Hematopoietic multipotent progenitor cell treated with erythropoietin and hydrocortisone succinate and interleukin-3 and kit ligand, for 6 days (in vitro differentiated cells): ENCODE measurements around the gene ARSB.
"Not testable (repeated sequence)": the region's sequence is repeated elsewhere in the genome, so short reads cannot be mapped to it uniquely, and the experiment has no call there.

Source experiments
- DNase-seq: peaks from one replicate; pipeline ENCODE4 v3.0.0-alpha.2; 2015

Gene ARSB

DNA sequence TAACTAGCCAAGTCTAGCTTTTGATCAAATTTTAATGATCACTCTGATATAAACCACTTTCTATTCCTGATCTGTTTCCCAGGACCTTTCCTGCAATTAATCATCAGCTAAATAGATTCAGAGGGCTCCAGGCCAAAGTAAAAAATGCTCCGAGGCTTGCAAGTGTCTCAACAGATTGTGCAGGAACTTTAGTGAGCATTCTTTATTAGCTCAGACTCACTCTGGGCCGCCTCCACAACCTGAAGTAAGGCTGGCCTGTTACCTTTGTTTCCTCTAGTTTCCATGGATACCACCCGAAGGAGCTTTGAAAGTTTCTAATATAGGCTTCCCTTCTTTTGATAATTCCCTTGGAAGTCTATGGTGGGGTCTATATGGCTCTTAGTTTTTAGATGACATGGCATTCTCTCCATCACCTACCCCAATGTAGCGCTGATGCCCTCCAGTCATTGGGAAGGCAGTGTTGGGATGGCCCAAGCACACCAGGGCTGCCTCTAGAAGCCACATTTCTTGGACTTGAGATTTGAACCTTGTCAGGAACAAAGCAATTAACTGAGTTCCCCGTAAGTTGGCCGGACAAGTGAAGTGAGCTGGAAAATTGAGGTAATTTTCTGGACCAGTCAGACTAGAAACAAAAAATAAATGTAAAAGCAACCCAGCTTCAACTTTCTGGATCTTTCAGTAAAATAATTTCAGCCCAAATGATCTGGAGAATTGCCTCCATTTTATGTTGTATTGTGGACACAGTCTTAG, 238.9 kb downstream of the ARSB start:
- no peak for DNase-seq

DNA sequence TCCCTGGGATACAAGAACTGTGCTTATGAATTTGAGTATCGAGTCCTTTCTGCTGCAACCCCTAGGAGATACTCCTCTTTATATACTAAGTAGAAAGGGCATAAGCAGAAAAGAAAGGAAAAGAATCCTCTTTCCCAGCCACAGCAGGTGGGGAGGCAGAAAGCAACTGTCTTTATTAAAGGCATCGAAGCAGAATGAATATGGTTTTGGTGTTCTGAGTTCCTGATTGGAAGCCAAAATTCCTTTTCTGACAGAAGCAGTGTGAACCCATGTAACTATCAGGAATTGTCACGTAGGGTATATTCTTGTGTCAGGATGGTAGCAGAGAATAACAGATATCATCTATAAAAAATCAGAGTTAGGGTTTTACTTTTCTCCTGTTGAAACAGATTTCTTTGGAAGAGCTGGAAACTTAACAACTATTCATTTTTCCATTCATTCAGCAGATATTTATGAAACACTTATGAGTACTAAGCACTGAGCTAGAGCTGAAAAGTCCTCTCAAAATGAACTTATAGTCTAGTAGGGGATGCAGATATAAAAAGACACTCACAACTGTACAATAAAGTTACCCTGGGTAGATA, 240.1 kb downstream of the ARSB start:
- DNase-seq = no peak

DNA sequence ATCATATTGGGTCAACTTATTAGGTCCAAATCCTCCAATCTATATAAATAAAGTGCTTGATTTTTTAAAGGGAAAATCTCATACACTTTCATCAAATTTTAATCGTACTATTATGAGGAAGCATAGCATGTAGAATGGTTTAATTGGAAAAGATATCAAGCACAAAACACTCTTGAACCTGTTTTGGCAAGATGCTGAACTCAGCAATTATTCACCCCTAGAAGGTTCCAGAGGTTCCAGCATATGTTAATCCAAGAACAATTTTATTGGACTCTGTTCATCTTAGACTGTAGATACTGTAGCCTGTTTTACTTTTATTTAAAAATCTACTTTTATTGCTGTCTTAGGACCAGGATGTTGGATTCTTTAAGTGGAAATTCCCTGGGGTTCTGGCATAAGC, 244.1 kb downstream of the ARSB start:
- no peak for DNase-seq

DNA sequence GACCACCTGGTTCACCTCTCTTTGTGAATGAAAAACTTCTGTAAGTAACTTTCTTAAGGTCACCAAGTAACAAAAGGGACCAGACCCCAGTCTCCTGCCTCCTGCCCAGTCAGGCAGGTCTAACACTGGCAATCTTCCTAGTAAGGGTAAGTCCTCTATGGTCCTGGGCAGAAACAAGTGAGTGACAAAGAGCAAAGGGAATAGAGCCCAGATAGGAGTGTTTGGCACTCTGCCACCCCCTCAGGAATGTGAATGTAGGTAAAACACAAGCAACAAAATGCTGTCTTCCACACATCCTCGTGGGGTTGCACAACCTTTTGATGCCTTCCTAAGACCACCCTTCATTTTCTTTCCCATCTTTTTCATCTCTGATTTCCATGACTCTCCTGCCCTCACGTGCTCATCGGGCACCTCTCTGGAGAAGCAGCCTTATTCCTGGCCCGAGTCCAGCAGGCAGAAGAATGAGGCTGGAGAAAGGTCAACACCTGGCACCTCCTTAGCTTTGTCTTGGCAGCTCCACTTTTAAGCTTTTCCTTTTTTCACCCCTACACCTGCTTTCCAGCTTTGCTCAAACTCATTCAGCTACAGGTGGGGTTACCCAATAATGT, 246.3 kb downstream of the ARSB start:
- DNase-seq = no peak

DNA sequence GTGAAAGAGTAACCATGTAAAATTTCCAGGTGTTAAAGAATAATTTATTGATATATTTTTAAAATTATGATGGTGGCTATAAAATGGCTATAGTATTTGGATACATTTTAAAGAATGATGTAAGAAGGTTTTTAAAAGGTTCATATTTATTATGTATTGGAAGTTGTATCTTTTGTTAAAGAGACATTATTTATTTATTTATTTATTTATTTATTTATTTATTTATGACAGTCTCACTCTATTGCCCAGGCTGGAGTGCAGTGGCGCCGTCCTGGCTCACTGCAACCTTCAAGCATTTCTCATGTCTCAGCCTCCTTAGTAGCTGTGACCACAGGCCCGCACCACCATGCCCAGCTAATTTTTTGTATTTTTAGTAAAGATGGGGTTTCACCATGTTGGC, 247.0 kb downstream of the ARSB start:
- no peak for DNase-seq

DNA sequence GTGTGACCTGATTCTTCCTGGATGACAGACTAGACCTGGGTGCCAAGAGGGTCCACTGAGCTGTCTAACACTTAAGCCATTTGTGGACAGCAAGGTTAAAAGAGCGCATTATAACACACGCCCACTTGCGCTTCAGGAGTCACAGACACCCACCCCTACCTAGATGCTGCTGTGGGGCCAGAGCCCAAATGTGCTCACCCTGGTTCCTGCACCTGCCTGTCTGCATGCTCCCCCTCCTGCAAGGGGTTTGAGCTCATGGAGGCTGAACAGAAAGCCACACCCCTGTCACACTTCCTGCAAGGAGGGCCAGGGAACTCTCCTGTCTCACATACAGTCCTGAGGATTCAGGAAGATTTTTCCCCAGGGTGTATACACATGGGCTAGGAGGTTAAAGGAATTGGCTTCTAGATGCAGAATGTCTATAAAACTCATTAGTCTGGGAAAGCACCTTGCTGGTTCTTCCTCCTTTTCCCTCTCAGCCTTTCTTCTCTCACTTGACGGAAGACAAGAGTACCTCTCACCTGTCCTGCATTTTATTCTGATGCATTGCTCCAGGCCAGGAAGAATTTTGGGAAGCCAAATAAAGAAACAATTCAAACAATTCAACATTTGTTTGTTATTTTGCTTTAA, 249.2 kb downstream of the ARSB start:
- no peak for DNase-seq

DNA sequence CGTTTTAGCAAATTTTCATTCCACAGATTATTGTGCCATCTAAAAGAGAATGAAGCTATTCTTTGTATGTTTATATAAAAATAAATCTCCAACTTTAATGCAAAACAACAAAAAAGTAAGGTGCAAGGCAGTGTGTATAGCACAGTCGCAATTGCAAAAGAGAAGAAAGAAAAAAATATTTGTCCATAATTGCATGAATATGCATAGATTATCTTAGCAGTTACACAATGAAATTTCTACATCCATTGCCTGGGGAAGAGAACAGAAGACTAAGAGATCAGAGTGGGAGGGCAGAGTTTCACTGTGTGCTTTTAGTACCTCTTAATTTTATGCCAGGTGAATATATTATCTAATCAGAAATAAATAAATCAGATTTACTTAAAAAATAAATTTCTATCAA, 250.2 kb downstream of the ARSB start:
- DNase-seq = no peak

DNA sequence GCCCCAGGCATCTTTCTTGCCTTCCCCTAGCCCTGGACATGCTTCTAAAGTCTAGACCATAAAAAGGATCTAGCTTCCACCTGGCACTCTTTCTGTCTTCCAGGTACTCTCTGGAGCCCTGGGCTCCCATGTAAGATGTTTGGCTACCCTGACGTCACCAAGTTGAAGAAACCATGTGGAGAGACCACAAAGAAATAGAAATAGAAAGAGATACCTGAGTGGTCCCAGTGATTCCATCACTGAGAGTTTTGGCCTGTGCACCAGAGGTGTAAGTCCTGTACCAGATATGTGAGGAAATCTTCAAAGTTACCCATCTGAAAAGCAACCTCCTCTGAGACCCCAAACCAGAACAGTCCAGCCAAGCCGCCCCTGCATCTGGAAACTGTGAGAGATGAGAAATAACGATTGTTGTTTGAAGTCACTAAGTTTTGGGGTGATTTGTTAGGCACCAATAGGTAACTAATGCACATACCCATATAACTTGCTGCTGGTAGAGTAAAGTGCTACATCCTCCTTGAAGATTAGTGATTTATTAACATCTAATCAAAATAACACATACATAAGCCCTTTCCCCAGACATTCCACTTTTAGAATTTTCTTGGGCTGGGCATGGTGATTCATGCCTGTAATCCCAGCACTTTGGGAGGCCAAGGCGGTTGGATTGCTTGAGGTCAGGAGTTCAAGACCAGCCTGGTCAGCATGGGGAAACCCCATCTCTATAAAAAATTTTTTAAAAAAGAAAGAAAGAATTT, 250.8 kb downstream of the ARSB start:
- no peak for DNase-seq

DNA sequence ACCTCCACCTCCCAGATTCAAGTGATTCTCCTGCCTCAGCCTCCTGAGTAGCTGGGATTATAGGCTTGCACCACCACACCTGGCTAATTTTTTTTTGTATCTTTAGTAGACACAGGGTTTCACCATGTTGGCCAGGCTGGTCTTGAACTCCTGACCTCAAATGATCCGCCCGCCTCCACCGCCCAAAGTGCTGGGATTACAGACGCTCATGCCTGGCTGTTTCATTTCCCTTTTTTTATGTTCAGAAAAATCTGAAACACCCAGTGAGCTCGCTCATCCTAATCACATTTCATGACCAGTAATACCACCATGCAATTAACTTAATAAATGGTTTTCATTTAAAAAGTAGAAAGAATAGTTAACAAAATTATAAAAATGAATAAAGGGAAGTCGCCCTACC, 252.4 kb downstream of the ARSB start:
- DNase-seq = not testable (repeated sequence)

DNA sequence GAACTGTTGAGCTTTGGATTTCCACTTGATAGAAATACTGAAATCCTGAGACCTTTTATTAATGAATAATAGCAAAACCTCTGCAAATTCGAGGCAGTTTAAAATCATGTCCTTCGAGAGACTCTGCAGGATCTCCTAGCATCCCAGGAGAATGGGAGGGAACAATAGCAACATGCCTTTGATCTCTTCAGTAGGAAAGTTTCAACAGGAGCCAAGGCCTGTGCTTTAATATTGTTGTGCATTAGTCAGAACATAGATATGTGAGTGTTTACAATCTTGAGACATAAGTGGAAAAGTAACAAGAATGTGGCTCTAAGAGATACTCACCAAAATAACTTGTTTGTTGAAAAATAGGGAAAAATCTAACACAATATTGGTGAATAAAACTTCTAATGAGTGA, 253.2 kb downstream of the ARSB start:
- DNase-seq = no peak

DNA sequence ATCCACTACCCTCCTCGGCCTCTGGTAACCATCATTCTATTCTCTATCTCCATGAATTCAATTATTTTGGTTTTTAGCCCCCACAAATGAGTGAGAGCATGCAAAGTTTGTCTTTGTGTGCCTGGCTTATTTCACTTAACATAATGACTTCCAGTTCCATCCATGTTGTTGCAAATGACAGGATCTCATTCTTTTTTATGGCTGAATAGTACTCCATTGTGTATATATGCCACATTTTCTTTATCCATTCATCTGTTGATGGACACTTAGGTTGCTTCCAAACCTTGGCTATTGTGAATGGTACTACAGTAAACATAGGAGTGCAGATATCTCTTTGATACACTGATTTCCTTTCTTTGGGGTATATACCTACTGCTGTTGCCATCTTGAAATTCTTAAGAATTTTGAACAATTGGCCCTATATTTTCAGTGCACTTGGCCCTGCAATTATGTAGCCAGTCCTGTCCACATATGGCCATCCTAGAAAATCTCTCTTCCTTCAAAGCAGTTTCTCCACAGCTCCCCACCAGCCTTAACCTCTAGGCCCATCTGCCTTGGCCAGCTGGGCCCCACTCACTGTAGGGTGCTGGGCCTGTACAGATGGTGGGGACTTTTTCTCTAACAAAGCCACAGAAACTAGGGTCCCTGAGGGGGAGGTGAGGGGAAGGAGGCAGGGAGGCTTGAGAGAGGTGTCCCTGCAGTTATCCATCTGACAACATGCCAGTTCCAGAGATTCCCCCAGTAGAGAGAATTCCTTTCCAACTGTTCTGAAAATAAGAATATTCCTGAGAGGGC, 254.6 kb downstream of the ARSB start:
- no peak for DNase-seq

DNA sequence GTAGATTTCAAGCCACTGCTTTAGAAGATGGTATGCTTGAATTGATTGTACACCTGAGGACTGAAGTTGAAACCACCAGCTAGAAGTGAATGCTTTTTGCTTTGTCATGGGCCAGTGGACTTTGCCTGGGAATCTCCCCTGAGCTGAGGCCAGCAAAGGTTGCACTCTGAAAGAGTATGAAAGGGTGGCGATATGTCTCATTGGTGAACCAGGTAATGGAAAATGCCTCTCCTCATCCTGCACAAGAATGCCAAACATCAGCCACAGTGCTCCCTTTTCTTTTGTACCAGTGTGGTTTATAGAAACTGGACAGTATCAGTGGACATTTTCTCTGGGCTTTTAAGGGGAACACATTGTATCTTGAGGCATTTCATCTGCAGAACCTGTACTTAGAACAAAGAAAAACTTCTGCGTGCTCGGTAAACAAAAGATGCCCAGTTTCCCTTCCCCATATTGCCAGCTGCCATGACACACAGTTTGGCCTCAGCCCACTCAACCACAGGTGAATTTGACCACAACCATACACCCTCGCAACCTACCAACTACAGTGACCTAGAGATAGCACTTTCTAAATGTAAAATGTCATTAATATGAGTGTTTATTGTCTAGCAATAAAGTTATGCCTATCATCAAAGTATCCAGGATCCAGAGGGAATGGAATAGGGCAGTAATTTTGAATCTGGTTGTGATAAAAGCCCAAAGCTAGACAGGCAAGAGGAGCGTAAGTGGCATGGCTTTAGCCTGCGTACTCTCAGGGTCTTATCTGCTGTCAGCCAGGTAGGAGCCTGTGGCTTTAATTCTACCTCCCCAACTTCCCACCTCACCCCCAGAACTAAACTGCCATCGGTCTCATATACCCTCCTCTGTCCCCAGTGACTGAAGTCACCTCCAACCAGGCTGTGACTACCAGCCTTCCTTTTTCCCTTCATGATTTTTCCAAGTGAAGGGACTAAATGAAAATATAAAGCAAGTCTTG, 257.0 kb downstream of the ARSB start:
- DNase-seq = no peak
